RWPE2 (cell line): ENCODE results near the gene COPS8.

Experiments
- ATAC-seq: fragments of 200-7000 bp; cut with Tn5 transposase; 3 replicates; pipeline ENCODE4 v1.9.1; 2021; ENCODE audit warnings: low read depth
- DNase-seq: peaks from one replicate; pipeline ENCODE4 v3.0.0-alpha.2; 2020; ENCODE audit warnings: low spot score
- H3K27ac ChIP-seq: fragments of 450-650 bp; 2 replicates; pipeline ENCODE4 v1.5.1; 2017; ENCODE audit warnings: mild to moderate bottlenecking; ENCODE audit not compliant: poor library complexity, severe bottlenecking
- H3K27me3 ChIP-seq: fragments of 250-450 bp; sonication (Bioruptor Pico); 2 replicates; pipeline ENCODE4 v1.5.1; 2021; ENCODE audit warnings: mild to moderate bottlenecking, moderate library complexity; ENCODE audit not compliant: insufficient read depth, poor library complexity, severe bottlenecking
- H3K36me3 ChIP-seq: fragments of 250-450 bp; sonication (Bioruptor Pico); 2 replicates; pipeline ENCODE4 v1.5.1; 2020; ENCODE audit warnings: low read depth, mild to moderate bottlenecking, moderate library complexity
- H3K4me1 ChIP-seq: fragments of 250-450 bp; sonication (Bioruptor Pico); 2 replicates; pipeline ENCODE4 v1.5.1; 2021; ENCODE audit warnings: mild to moderate bottlenecking, moderate library complexity; ENCODE audit not compliant: insufficient read depth, poor library complexity, severe bottlenecking
- H3K4me3 ChIP-seq: fragments of 250-450 bp; sonication (Bioruptor Pico); 2 replicates; pipeline ENCODE4 v1.5.1; 2021; ENCODE audit warnings: mild to moderate bottlenecking, moderate library complexity; ENCODE audit not compliant: severe bottlenecking
- H3K9me3 ChIP-seq: fragments of 250-450 bp; sonication (Bioruptor Pico); 2 replicates; pipeline ENCODE4 v1.5.1; 2021; ENCODE audit warnings: mild to moderate bottlenecking, moderate library complexity; ENCODE audit not compliant: severe bottlenecking
- CTCF ChIP-seq: fragments of 450-650 bp; IDR thresholded peaks from one replicate; pipeline ENCODE4 v1.5.1; 2017; ENCODE audit warnings: mild to moderate bottlenecking, moderate library complexity; ENCODE audit not compliant: poor library complexity, severe bottlenecking

COPS8 gene

GRCh38 chr2:237128845-237129592, 43.3 kb downstream of the COPS8 start:
- no peaks in the 10 kb centered on the region for H3K36me3 ChIP-seq
- ATAC-seq (no peak), DNase-seq (no peak)
- no peaks in the 10 kb centered on the region for H3K9me3 ChIP-seq
- H3K27ac ChIP-seq, result peak overlapping the region; percentile 50
- H3K4me3 ChIP-seq, result no peak overlapping the region
- no peak for TF ChIP-seq CTCF
- peaks cover 13% of the 10 kb centered on the region for H3K4me1 ChIP-seq
- H3K27me3 ChIP-seq, result no peaks in the 10 kb centered on the region

DNA sequence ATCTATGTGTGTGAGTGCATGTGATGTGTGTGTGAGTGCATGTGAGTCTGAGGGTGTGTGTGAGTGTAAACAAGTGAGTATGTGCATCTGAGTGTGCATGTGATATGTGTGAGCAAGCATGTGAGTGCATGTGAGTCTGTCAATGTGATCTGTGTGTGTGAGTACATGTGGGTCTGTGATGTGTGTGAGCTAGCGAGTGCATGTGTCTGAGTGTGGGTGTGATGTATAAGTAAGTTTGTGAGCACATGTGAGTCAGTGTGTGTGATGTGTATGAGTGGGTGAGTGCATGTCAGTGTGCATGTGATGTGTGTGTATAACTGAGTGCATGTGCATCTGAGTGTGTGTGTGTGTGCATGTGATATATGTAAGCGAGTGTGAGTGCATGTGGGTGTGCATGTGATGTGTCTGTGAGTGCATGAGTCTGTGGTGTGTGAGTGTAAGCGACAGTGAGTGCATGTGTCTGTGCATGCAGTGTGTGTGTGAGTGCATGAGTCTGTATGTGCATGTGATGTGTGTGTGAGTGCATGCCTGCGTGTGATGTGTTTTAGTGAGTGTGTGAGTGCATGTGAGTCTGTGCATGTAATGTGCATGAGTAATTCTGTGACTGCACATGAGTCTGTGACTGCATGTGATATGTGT, 44.1 kb downstream of the COPS8 start:
- ATAC-seq (no peak), DNase-seq (no peak)
- no peak overlapping the region for H3K4me3 ChIP-seq
- TF ChIP-seq CTCF, result no peak
- H3K27me3 ChIP-seq, result no peaks in the 10 kb centered on the region
- H3K27ac ChIP-seq, result no peak overlapping the region
- no peaks in the 10 kb centered on the region for H3K9me3 ChIP-seq
- no peaks in the 10 kb centered on the region for H3K36me3 ChIP-seq
- peaks cover 13% of the 10 kb centered on the region for H3K4me1 ChIP-seq

- ATAC-seq (no peak), DNase-seq (no peak)
- TF ChIP-seq CTCF, result no peak
- H3K27ac ChIP-seq, result no peak overlapping the region
- peaks cover 13% of the 10 kb centered on the region for H3K4me1 ChIP-seq
- H3K36me3 ChIP-seq, result no peaks in the 10 kb centered on the region
- no peaks in the 10 kb centered on the region for H3K9me3 ChIP-seq
- no peak overlapping the region for H3K4me3 ChIP-seq
- H3K27me3 ChIP-seq, result no peaks in the 10 kb centered on the region
Observed at GRCh38 chr2:237130562-237131421, 45.1 kb downstream of the COPS8 start.

GRCh38 chr2:237131749-237132533, 46.3 kb downstream of the COPS8 start:
- ATAC-seq, result no peak
- no peak for TF ChIP-seq CTCF
- H3K27ac ChIP-seq, result no peak overlapping the region
- no peak overlapping the region for H3K4me3 ChIP-seq
- peaks cover 13% of the 10 kb centered on the region for H3K4me1 ChIP-seq
- no peaks in the 10 kb centered on the region for H3K27me3 ChIP-seq
- DNase-seq, result no peak
- no peaks in the 10 kb centered on the region for H3K9me3 ChIP-seq
- no peaks in the 10 kb centered on the region for H3K36me3 ChIP-seq
